Chondrocyte (in vitro differentiated cells): ENCODE data around the gene OR10J5. TPM values are rescaled to one million over a fixed set of nuclear protein-coding genes. Genes with fewer than 3 reads are reported as not detected.

ENCODE experiments used
- DNase-seq: peaks from one replicate; pipeline ENCODE4 v3.0.0; 2021; ENCODE audit warnings: mixed read lengths, low spot score
- H3K27ac Mint-ChIP-seq: one replicate; pipeline ENCODE4 v1.8.0; 2021; ENCODE audit warnings: mild to moderate bottlenecking, moderate library complexity, mixed read lengths; ENCODE audit not compliant: unreplicated experiment
- H3K27me3 Mint-ChIP-seq: 2 replicates; pipeline ENCODE4 v1.8.0; 2021; ENCODE audit warnings: low read depth, mixed read lengths
- H3K36me3 Mint-ChIP-seq: 2 replicates; pipeline ENCODE4 v1.8.0; 2021; ENCODE audit warnings: low read depth, mixed read lengths
- H3K4me1 Mint-ChIP-seq: 2 replicates; pipeline ENCODE4 v1.8.0; 2021; ENCODE audit warnings: low read depth, mild to moderate bottlenecking, mixed read lengths
- H3K4me3 Mint-ChIP-seq: one replicate; pipeline ENCODE4 v1.8.0; 2021; ENCODE audit warnings: mild to moderate bottlenecking, moderate library complexity, mixed read lengths; ENCODE audit not compliant: unreplicated experiment
- H3K9me3 Mint-ChIP-seq: 2 replicates; pipeline ENCODE4 v1.8.0; 2021; ENCODE audit warnings: low read depth, mixed read lengths
- CTCF ChIP-seq: fragments of 200-600 bp; sonication (generic); IDR thresholded peaks from 2 replicates; pipeline ENCODE4 v1.5.0; 2021; ENCODE audit warnings: antibody characterized with exemption, mild to moderate bottlenecking, moderate library complexity
- long read RNA-seq: library from polyadenylated mRNA; stranded (forward); transcript quantifications from one replicate; pipeline ENCODE4 v2.0.0, GENCODE V29; 2021
- total RNA-seq: library from RNA; stranded (reverse); gene quantifications from 3 replicates; pipeline ENCODE4 v1.2.1, GENCODE V29; 2021

The OR10J5 gene
- not detected in 3 replicates for total RNA-seq
- long read RNA-seq, result 0 reads

GRCh38 chr1:159535907-159536306, at the start of gene OR10J5:
Gene OR10J5, minus strand, starts transcription at chr1:159536007. Its CDS starts 0 bp downstream, at chr1:159536007.
- Mint-ChIP-seq H3K36me3 (peaks cover 1% of the 10 kb centered on the region), H3K9me3 (peaks cover 18% of the 10 kb centered on the region)

GRCh38 chr1:159584536-159584935, 48.7 kb upstream of the OR10J5 start:
- Mint-ChIP-seq H3K36me3 (no peaks in the 10 kb centered on the region), H3K4me3 (no peak overlapping the region), H3K27me3 (peaks cover 14% of the 10 kb centered on the region), H3K9me3 (no peaks in the 10 kb centered on the region), H3K27ac (no peak overlapping the region), H3K4me1 (no peaks in the 10 kb centered on the region)
- TF ChIP-seq CTCF, result no peak
- no peak for DNase-seq

More at GRCh38 chr1:159535907-159536306, at the start of gene OR10J5:
- no peak for TF ChIP-seq CTCF
- DNase-seq, result no peak
- H3K27ac Mint-ChIP-seq, result no peak within 1 kb of the TSS
- no peaks in the 10 kb centered on the region for H3K4me1 Mint-ChIP-seq
- H3K27me3 Mint-ChIP-seq, result peaks cover 33% of the 10 kb centered on the region
- H3K4me3 Mint-ChIP-seq, result no peak within 1 kb of the TSS

DNA sequence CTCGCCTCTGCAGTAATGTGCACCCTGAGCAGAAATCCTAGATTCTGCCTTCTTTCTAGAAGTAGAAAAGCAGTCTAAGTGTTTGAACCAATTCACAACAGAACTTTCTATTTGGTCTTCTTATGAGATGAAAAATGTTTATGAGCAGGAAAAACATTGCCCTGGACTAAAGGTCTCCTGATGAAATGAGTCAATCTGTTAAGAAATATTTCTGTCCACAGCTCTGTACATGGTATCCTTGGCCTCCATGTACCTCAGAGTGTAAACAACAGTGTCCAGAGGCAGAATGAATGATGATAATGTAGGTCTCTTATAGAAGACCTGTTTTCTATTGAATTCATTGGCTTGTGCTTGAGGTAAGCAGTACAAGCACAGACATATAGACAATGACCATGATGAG, 45.6 kb upstream of the OR10J5 start:
- Mint-ChIP-seq H3K27me3 (peaks cover 18% of the 10 kb centered on the region), H3K36me3 (no peaks in the 10 kb centered on the region), H3K27ac (no peak overlapping the region), H3K4me1 (no peaks in the 10 kb centered on the region), H3K9me3 (no peaks in the 10 kb centered on the region), H3K4me3 (no peak overlapping the region)
- TF ChIP-seq CTCF, result no peak
- DNase-seq, result no peak

DNA sequence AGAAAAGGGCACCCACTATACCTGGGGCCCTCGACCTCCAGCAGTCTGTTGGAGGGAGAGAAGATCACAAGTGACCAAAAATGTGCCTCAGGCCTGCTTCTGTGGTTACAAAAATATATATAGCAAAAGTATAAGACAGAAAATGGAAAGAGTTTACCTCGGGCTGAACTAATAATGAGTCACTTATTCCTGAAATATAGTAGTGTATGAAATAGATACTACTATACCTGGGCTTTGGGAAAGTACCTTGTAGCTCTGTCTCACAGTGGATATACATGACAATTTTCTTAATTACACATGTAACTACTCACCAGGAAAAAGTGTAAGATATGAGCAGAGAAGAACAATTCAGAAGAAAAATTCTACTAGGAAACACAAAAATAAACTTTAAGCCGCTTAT, 44.5 kb upstream of the OR10J5 start:
- no peak for TF ChIP-seq CTCF
- Mint-ChIP-seq H3K27ac (no peak overlapping the region), H3K4me1 (no peaks in the 10 kb centered on the region), H3K9me3 (peaks cover under 1% of the 10 kb centered on the region), H3K27me3 (peaks cover 20% of the 10 kb centered on the region), H3K4me3 (no peak overlapping the region), H3K36me3 (no peaks in the 10 kb centered on the region)
- DNase-seq, result no peak

- Mint-ChIP-seq H3K27me3 (peaks cover 14% of the 10 kb centered on the region), H3K4me3 (no peak overlapping the region), H3K4me1 (no peaks in the 10 kb centered on the region), H3K27ac (no peak overlapping the region), H3K36me3 (peaks cover 2% of the 10 kb centered on the region), H3K9me3 (peaks cover 10% of the 10 kb centered on the region)
- TF ChIP-seq CTCF, result no peak
- DNase-seq, result no peak
These were observed 41.6 kb upstream of the OR10J5 start for GRCh38 chr1:159577446-159577845.
